Measurements from ENCODE around the gene BCAS3. TPM values are rescaled to one million over a fixed set of nuclear protein-coding genes. Genes with fewer than 3 reads are reported as not detected.

The BCAS3 gene
- total and polyA plus RNA-seq, 2 donors (not counting 1 experiment from before 2014, with no cell fraction given) = 13.9 to 73.4 TPM

GRCh38 chr17:61307905-61308886 lies 630.5 kb downstream of the BCAS3 start:
- intact Hi-C loops (cut with micrococcal nuclease) = no loop called here
- POLR2A ChIA-PET = no interaction called here
- Histone ChIP-seq H3K9ac (ENCODE audit: low read length) (no peak overlapping the region), H3K27ac (ENCODE audit: low read length in 2 of 2) (no peak overlapping the region), H3K9me3 (ENCODE audit: control extremely low read depth in 1 of 3, control insufficient read depth in 2 of 3, insufficient read depth in 1 of 3, low read length in 2 of 3) (no peaks in the 10 kb centered on the region), H3K36me3 (replicated peaks in 1 of 2; ENCODE audit: control extremely low read depth in 1 of 2, control insufficient read depth in 1 of 2, extremely low read depth in 1 of 2, insufficient read depth in 2 of 2, low read length in 1 of 2) (no peaks in the 10 kb centered on the region), H3K4me1 (ENCODE audit: control insufficient read depth in 2 of 2, insufficient read depth in 2 of 2, low read length in 2 of 2) (no peaks in the 10 kb centered on the region), H3K4me3 (ENCODE audit: control extremely low read depth in 1 of 5, extremely low read depth in 1 of 5, insufficient read depth in 1 of 5, low read depth in 2 of 5, low read length in 4 of 5) (no peak overlapping the region), H3K79me2 (ENCODE audit: control insufficient read depth, insufficient read depth, low read length) (no peaks in the 10 kb centered on the region), H4K20me1 (ENCODE audit: control insufficient read depth, insufficient read depth, low read length, poor library complexity, severe bottlenecking) (no peaks in the 10 kb centered on the region), H2AFZ (ENCODE audit: insufficient read depth, low read depth, low read length, poor library complexity, severe bottlenecking) (no peak overlapping the region), H3K4me2 (replicated peaks; ENCODE audit: low read depth, low read length, poor library complexity, severe bottlenecking) (no peak overlapping the region), H3K27me3 (replicated peaks in 1 of 4; ENCODE audit: control extremely low read depth in 1 of 4, control insufficient read depth in 3 of 4, insufficient read depth in 4 of 4, low read length in 3 of 4) (no peaks in the 10 kb centered on the region)
- ATAC-seq (ENCODE audit: low read depth) = no peak
- Mint-ChIP-seq H3K9me3 (ENCODE audit: insufficient read depth) (no peaks in the 10 kb centered on the region), H3K4me3 (no peak overlapping the region), H3K27ac (no peak overlapping the region), H3K4me1 (no peaks in the 10 kb centered on the region), H3K27me3 (no peaks in the 10 kb centered on the region)
- DNase-seq = no peak
- no peak for TF ChIP-seq EZH2 (IDR thresholded peaks at IDR 0.05; ENCODE audit: borderline replicate concordance, insufficient read depth, low read depth, low read length, poor library complexity, severe bottlenecking)
- TF ChIP-seq CTCF (IDR thresholded peaks at IDR 0.05) = no peak
- 100% methylated on average over 1 of the region's 11 CpGs for WGBS (ENCODE audit: insufficient coverage)
- CTCF ChIA-PET = interaction anchor here (0.6 kb wide), 1 partner anchor 238 kb away, joined by 3 read pairs; no protein-coding TSS in a partner anchor
